GM19463 (cell line): Measurements from ENCODE around the gene PRKAR1B.

ENCODE experiments used
- ATAC-seq: cut with Tn5 transposase; IDR thresholded peaks from one replicate; pipeline ENCODE4 v1.9.1; 2021; ENCODE audit warnings: mild to moderate bottlenecking, moderate library complexity; ENCODE audit not compliant: unreplicated experiment

Gene PRKAR1B

GRCh38 chr7:528451-528850, 198.6 kb downstream of the PRKAR1B start:
- ATAC-seq, result no peak

- no peak for ATAC-seq
Observed at GRCh38 chr7:527723-528122, 199.4 kb downstream of the PRKAR1B start.

GRCh38 chr7:526460-527034, 200.5 kb downstream of the PRKAR1B start:
- ATAC-seq, result no peak

- ATAC-seq, result no peak
Observed at GRCh38 chr7:525740-526139, 201.3 kb downstream of the PRKAR1B start.

- ATAC-seq, result no peak
Observed at GRCh38 chr7:524800-525199, 202.3 kb downstream of the PRKAR1B start.

GRCh38 chr7:523347-524336, 203.4 kb downstream of the PRKAR1B start:
- no peak for ATAC-seq

GRCh38 chr7:522951-523314, 204.1 kb downstream of the PRKAR1B start:
- no peak for ATAC-seq

- ATAC-seq, result no peak
Observed at GRCh38 chr7:522071-522950, 204.8 kb downstream of the PRKAR1B start.

GRCh38 chr7:521221-522070, 205.6 kb downstream of the PRKAR1B start:
- no peak for ATAC-seq

- no peak for ATAC-seq
Observed at GRCh38 chr7:520503-521161, 206.4 kb downstream of the PRKAR1B start.

GRCh38 chr7:519484-520390, 207.3 kb downstream of the PRKAR1B start, which contains the start of gene PDGFA:
TSS of gene PDGFA (minus strand) at chr7:519846. CDS start at chr7:519001, 845 bp downstream.
- ATAC-seq, result no peak

- no peak for ATAC-seq
Observed at GRCh38 chr7:518630-519483, 208.2 kb downstream of the PRKAR1B start.

GRCh38 chr7:517774-518629, 209.1 kb downstream of the PRKAR1B start:
- ATAC-seq, result no peak

- no peak for ATAC-seq
Observed at GRCh38 chr7:516606-517456, 210.2 kb downstream of the PRKAR1B start.

- ATAC-seq, result no peak
Observed at GRCh38 chr7:516216-516605, 210.9 kb downstream of the PRKAR1B start.

GRCh38 chr7:515628-516027, 211.5 kb downstream of the PRKAR1B start:
- no peak for ATAC-seq
